Measurements from ENCODE around the gene RHEX. TPM values are rescaled to one million over a fixed set of nuclear protein-coding genes. Genes with fewer than 3 reads are reported as not detected.
A peak's percentile ranks its signal among the peaks of the same experiment; 100 is the strongest.

RHEX gene
- total RNA-seq, 1 donor from 2014 or later = 0.44 TPM

GRCh38 chr1:206131037-206131436 is 78.1 kb downstream of the RHEX start:
- peak; percentile 59 for DNase-seq
- Histone ChIP-seq H3K9me3 (replicated peaks) (no peaks in the 10 kb centered on the region), H3K27ac (replicated peaks) (no peak overlapping the region), H3K27me3 (ENCODE audit: low read depth) (no peaks in the 10 kb centered on the region), H3K36me3 (no peaks in the 10 kb centered on the region), H3K4me3 (no peak overlapping the region), H3K4me1 (peaks cover 3% of the 10 kb centered on the region)
- intact Hi-C loops (cut with micrococcal nuclease) = no loop called here
- TF ChIP-seq CTCF (IDR thresholded peaks at IDR 0.05; ENCODE audit: borderline replicate concordance) = no peak

DNA sequence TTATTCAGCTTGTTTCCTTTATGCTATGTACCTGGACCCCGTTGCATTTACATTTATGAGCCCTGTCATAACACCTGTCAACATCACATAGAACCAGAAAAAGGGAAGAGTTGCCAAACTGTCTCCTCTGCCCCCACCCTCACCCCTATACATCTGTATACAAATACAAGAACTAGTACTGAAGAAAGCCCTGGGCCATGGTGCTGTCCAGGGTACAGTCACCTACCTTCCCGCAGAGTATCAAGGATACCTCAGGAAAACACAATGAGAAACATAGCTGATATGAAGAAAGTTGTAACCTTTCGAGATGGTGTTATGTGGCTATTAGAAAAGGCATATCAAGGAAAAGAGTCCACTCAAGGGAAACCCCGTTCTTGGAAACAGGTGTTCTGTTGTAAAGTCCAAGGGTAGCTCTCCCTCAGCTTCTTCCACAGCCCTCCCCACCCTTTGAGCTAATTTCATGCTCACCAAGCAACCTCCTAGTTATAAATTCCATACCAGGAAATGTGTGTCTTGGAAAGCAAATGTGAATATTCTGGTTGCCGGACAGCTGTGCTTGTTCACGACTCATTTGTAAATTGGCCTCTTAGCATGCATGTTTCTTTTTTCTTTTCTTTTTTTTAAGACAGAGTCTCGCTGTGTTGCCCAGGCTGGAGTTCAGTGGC is 80.9 kb downstream of the RHEX start:
- Histone ChIP-seq H3K4me3 (no peak overlapping the region), H3K4me1 (peaks cover 3% of the 10 kb centered on the region), H3K27ac (replicated peaks) (no peak overlapping the region), H3K27me3 (ENCODE audit: low read depth) (no peaks in the 10 kb centered on the region), H3K9me3 (replicated peaks) (no peaks in the 10 kb centered on the region), H3K36me3 (no peaks in the 10 kb centered on the region)
- intact Hi-C loops (cut with micrococcal nuclease) = no loop called here
- no peak for TF ChIP-seq CTCF (IDR thresholded peaks at IDR 0.05; ENCODE audit: borderline replicate concordance)
- no peak for DNase-seq

DNA sequence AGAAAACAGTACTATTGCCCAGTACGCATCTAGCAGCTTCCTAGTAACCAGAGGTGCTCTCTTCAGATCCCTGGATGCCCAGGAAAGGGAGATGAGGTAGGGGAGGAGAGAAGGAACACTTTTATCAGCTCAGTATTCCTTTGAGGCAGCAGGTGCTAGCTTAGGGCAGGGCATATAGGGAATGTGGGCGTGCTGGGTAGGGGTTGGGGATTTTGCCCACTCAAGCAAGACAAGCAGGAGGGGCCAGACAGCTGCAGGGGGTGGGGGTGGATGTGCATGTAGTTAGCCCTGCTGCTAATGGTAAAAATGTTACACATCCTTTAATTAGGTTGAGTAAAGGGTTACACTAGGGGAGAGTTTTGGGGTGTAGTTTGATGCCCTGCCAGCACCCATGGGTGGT is 82.3 kb downstream of the RHEX start:
- Histone ChIP-seq H3K36me3 (no peaks in the 10 kb centered on the region), H3K27me3 (ENCODE audit: low read depth) (no peaks in the 10 kb centered on the region), H3K4me3 (no peak overlapping the region), H3K9me3 (replicated peaks) (no peaks in the 10 kb centered on the region), H3K27ac (replicated peaks) (no peak overlapping the region), H3K4me1 (peaks cover 3% of the 10 kb centered on the region)
- DNase-seq = no peak
- TF ChIP-seq CTCF (IDR thresholded peaks at IDR 0.05; ENCODE audit: borderline replicate concordance) = no peak
- intact Hi-C loops (cut with micrococcal nuclease) = no loop called here

DNA sequence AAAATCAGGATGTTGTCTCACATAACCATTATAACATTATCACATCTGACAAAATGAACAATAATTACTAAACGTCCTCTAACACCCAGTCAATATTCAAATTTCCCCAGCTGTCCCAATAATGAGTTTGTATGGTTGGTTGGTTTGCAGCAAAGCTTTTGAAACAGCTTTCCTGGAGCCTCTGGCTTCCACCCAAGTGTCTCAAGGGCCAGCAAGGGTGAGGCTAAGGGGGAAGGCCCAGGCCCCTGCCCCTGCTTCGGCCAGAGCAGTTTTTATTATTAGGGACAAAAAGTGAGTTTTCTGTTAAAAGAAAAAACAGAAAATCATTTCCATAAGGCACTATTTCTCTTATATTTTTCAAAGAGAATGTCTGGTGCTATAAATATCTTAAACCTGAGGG is 83.3 kb downstream of the RHEX start:
- no peaks in the 10 kb centered on the region for H3K36me3 ChIP-seq
- no peak overlapping the region for H3K27ac ChIP-seq (replicated peaks)
- H3K27me3 ChIP-seq (ENCODE audit: low read depth) = peaks cover 4% of the 10 kb centered on the region
- no peak overlapping the region for H3K4me3 ChIP-seq
- peaks cover 3% of the 10 kb centered on the region for H3K4me1 ChIP-seq
- no peaks in the 10 kb centered on the region for H3K9me3 ChIP-seq (replicated peaks)
- no peak for TF ChIP-seq CTCF (IDR thresholded peaks at IDR 0.05; ENCODE audit: borderline replicate concordance)
- intact Hi-C loops (cut with micrococcal nuclease) = no loop called here
- no peak for DNase-seq

GRCh38 chr1:206142011-206142410 is 89.0 kb downstream of the RHEX start:
- H3K9me3 ChIP-seq (replicated peaks) = no peaks in the 10 kb centered on the region
- TF ChIP-seq CTCF (IDR thresholded peaks at IDR 0.05; ENCODE audit: borderline replicate concordance) = no peak
- no peaks in the 10 kb centered on the region for H3K4me1 ChIP-seq
- H3K27ac ChIP-seq (replicated peaks) = no peak overlapping the region
- no peak overlapping the region for H3K4me3 ChIP-seq
- peaks cover 19% of the 10 kb centered on the region for H3K27me3 ChIP-seq (ENCODE audit: low read depth)
- H3K36me3 ChIP-seq = no peaks in the 10 kb centered on the region
- DNase-seq = no peak
- intact Hi-C loops (cut with micrococcal nuclease) = no loop called here
